ENCODE data around the gene JAG2.

JAG2 gene

GRCh38 chr14:105165761-105166485 is 2.7 kb downstream of the JAG2 start:
- no peak for DNase-seq (ENCODE audit: low read depth)
- no peak for TF ChIP-seq CTCF (conservative IDR thresholded peaks at IDR 0.05; ENCODE audit: low read length)
- no peak overlapping the region for H3K4me3 ChIP-seq (ENCODE audit: low read length)

DNA sequence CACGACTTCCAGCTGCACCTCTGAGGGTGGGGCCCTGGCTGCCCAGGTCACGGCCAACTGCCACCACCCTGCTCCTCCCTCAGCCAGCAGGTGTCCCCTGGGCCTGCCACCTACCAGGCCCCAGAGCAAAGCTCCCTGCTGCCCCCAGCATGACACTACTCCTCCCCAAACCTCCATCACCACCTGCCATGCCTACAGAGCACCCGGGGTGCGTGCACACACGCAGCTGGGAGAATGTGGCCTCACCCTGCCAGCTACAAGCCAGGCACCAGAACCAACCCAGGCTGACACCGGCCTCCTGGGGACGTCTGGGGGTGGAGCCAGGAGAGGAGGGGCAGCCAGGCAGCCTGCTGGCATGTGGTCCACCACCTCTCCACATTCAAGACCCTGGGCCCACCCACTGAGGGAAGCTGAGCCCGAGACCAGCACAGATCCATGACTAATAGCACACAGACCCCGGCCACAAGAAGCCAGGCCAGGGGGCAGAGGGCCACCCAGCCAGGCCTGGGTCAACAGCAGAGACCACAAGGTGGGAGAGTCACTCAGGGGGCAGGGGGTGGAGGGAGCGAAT is 3.4 kb downstream of the JAG2 start:
- DNase-seq (ENCODE audit: low read depth) = no peak
- no peak for TF ChIP-seq CTCF (conservative IDR thresholded peaks at IDR 0.05; ENCODE audit: low read length)
- H3K4me3 ChIP-seq (ENCODE audit: low read length) = no peak overlapping the region

GRCh38 chr14:105163040-105163742 is 5.4 kb downstream of the JAG2 start:
- DNase-seq (ENCODE audit: low read depth) = no peak
- H3K4me3 ChIP-seq (ENCODE audit: low read length) = no peak overlapping the region
- TF ChIP-seq CTCF (conservative IDR thresholded peaks at IDR 0.05; ENCODE audit: low read length) = no peak

- no peak for TF ChIP-seq CTCF (conservative IDR thresholded peaks at IDR 0.05; ENCODE audit: low read length)
- no peak for DNase-seq (ENCODE audit: low read depth)
- no peak overlapping the region for H3K4me3 ChIP-seq (ENCODE audit: low read length)
These were observed 6.0 kb downstream of the JAG2 start for GRCh38 chr14:105162669-105162979.

- no peak for TF ChIP-seq CTCF (conservative IDR thresholded peaks at IDR 0.05; ENCODE audit: low read length)
- DNase-seq (ENCODE audit: low read depth) = no peak
- H3K4me3 ChIP-seq (ENCODE audit: low read length) = no peak overlapping the region
These were observed 6.5 kb downstream of the JAG2 start for GRCh38 chr14:105161964-105162668.

- H3K4me3 ChIP-seq (ENCODE audit: low read length) = no peak overlapping the region
- TF ChIP-seq CTCF (conservative IDR thresholded peaks at IDR 0.05; ENCODE audit: low read length) = no peak
- DNase-seq (ENCODE audit: low read depth) = no peak
These were observed 7.3 kb downstream of the JAG2 start for GRCh38 chr14:105161309-105161708.

All from AG10803 (cell line).